Activated T-helper 2 cell treated with anti-CD3 and anti-CD28 coated beads, Interferon-gamma antibody, Interleukin-2, Interleukin-4, amounts not matched to agents 10 μg/mL and 5 μg/mL and 100 μg/mL, durations not matched to agents 14 hours and 24 hours and 36 hours (primary cell): ENCODE data around the gene RCAN2. TPM values are rescaled to one million over a fixed set of nuclear protein-coding genes. Genes with fewer than 3 reads are reported as not detected.
"Not testable (repeated sequence)": the region's sequence is repeated elsewhere in the genome, so short reads cannot be mapped to it uniquely, and the experiment has no call there.

Experiments
- DNase-seq: peaks from one replicate; pipeline ENCODE4 v3.0.0; 2021; ENCODE audit warnings: low spot score
- H3K27ac Mint-ChIP-seq: one replicate; pipeline ENCODE4 v1.8.0; 2021; ENCODE audit warnings: mixed read lengths
- H3K27me3 Mint-ChIP-seq: one replicate; pipeline ENCODE4 v1.8.0; 2021; ENCODE audit warnings: low read depth, mixed read lengths
- H3K36me3 Mint-ChIP-seq: one replicate; pipeline ENCODE4 v1.8.0; 2021; ENCODE audit warnings: low read depth, mixed read lengths
- H3K4me1 Mint-ChIP-seq: one replicate; pipeline ENCODE4 v1.8.0; 2021; ENCODE audit warnings: low read depth, mixed read lengths
- H3K4me3 Mint-ChIP-seq: one replicate; pipeline ENCODE4 v1.8.0; 2021; ENCODE audit warnings: low read depth, mild to moderate bottlenecking, moderate library complexity, mixed read lengths
- H3K9me3 Mint-ChIP-seq: one replicate; pipeline ENCODE4 v1.8.0; 2021; ENCODE audit warnings: mixed read lengths
- intact Hi-C: fragments of 100-400 bp; cut with micrococcal nuclease; formaldehyde crosslinking; loops from one replicate; pipeline ENCODE4 v1.15.1; 2023
- total RNA-seq: library from RNA; stranded (reverse); gene quantifications from 2 replicates; pipeline ENCODE4 v1.2.3, GENCODE V29; 2022

Gene RCAN2
- total RNA-seq, 1 donor from 2014 or later: not detected

GRCh38 chr6:46356543-46356942 lies 134.7 kb downstream of the RCAN2 start:
- H3K27me3 Mint-ChIP-seq: peaks cover 4% of the 10 kb centered on the region
- H3K27ac Mint-ChIP-seq: no peak overlapping the region
- H3K4me1 Mint-ChIP-seq: no peaks in the 10 kb centered on the region
- no peaks in the 10 kb centered on the region for H3K36me3 Mint-ChIP-seq
- intact Hi-C loops: no loop called here
- H3K9me3 Mint-ChIP-seq: no peaks in the 10 kb centered on the region
- no peak overlapping the region for H3K4me3 Mint-ChIP-seq
- no peak for DNase-seq

- DNase-seq: no peak
- H3K36me3 Mint-ChIP-seq: no peaks in the 10 kb centered on the region
- H3K27ac Mint-ChIP-seq: no peak overlapping the region
- intact Hi-C loops: no loop called here
- no peaks in the 10 kb centered on the region for H3K4me1 Mint-ChIP-seq
- H3K27me3 Mint-ChIP-seq: peaks cover 13% of the 10 kb centered on the region
- no peaks in the 10 kb centered on the region for H3K9me3 Mint-ChIP-seq
- no peak overlapping the region for H3K4me3 Mint-ChIP-seq
Measured at GRCh38 chr6:46353528-46353927, 137.7 kb downstream of the RCAN2 start.

DNA sequence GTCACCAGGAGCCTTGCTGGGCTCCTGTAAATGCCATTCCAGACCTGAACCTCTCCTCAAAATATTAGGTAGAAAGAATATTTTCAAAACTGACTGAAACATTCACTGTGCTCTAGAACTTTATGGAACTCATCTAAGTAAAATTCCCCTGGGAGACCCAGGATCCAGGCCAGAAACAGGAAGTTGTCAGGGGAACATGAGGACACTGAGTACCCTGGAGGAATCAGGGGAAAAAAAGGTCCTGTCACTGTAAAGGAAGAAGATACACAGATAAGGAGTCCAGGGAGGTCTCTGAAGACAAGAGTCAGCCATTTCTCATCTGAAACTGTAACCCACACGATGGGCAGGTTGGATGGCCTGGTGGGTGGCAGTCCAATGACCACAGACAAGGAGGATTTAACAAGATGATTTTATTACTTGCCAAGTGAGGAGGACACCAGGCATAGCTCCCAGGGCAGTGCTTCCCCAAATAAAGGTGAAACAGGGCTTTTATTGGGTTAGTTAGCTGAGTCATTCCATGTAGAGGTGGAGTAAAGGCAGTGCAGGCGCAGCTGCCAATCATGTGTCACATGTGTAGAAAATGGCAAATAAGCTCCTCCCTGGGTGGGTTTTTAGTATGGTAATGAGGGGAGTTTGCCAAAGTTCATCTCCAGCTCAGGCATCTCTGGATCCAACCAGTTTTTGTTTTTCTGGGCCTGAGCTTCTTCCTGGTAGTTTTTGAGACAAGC lies 138.5 kb downstream of the RCAN2 start:
- Mint-ChIP-seq H3K9me3 (no peaks in the 10 kb centered on the region), H3K4me3 (no peak overlapping the region), H3K27me3 (peaks cover 15% of the 10 kb centered on the region), H3K36me3 (no peaks in the 10 kb centered on the region), H3K4me1 (no peaks in the 10 kb centered on the region), H3K27ac (no peak overlapping the region)
- no peak for DNase-seq
- intact Hi-C loops: no loop called here

DNA sequence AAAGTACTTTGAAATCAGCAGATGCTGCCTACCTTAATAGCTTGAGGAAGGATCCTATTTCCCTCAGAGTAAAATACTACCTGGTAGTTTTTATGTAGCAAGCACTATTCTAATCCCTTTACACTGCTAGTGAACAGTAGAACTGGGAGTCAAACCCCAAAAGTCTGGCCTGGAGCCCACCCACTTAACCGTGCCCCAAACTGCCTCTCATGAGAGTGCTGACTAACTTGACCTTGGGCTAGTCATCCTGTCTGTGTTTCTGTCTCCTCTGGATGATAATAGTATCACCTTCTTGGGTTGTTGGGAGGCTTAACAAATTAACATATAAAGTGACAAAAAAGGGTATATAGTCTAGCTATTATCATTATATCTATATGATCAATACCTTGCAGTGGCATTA lies 140.5 kb downstream of the RCAN2 start:
- peaks cover 15% of the 10 kb centered on the region for H3K27me3 Mint-ChIP-seq
- no peaks in the 10 kb centered on the region for H3K9me3 Mint-ChIP-seq
- intact Hi-C loops: no loop called here
- no peak overlapping the region for H3K4me3 Mint-ChIP-seq
- no peaks in the 10 kb centered on the region for H3K36me3 Mint-ChIP-seq
- DNase-seq: no peak
- no peaks in the 10 kb centered on the region for H3K4me1 Mint-ChIP-seq
- H3K27ac Mint-ChIP-seq: no peak overlapping the region

GRCh38 chr6:46347669-46348068 lies 143.6 kb downstream of the RCAN2 start:
- Mint-ChIP-seq H3K27me3 (peaks cover 17% of the 10 kb centered on the region), H3K9me3 (no peaks in the 10 kb centered on the region), H3K4me1 (no peaks in the 10 kb centered on the region), H3K27ac (no peak overlapping the region), H3K36me3 (no peaks in the 10 kb centered on the region), H3K4me3 (no peak overlapping the region)
- no peak for DNase-seq
- intact Hi-C loops: no loop called here

DNA sequence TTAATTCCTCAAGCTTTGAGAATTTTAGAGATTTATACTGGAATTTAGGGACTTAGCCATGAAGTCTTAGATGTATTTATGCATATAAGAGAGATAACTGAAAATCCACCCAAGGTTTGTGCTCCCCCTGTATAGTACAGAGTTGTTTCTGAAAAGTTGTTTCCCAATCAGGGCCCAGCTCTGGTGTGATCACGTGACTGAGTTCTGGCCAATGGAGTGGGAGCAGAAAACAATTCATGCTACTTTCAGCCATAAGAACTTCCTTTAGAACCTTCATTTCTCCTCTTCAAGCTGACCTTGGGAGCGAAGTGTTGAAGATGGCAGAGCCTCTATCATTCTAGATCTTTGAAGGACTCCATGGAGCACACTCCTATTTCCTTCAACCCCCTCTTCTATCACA lies 151.0 kb downstream of the RCAN2 start:
- intact Hi-C loops: no loop called here
- DNase-seq: no peak
- no peak overlapping the region for H3K27ac Mint-ChIP-seq
- H3K9me3 Mint-ChIP-seq: no peaks in the 10 kb centered on the region
- H3K4me1 Mint-ChIP-seq: no peaks in the 10 kb centered on the region
- no peaks in the 10 kb centered on the region for H3K36me3 Mint-ChIP-seq
- H3K4me3 Mint-ChIP-seq: no peak overlapping the region
- H3K27me3 Mint-ChIP-seq: peaks cover 15% of the 10 kb centered on the region

GRCh38 chr6:46338131-46338530 lies 153.1 kb downstream of the RCAN2 start:
- intact Hi-C loops: no loop called here
- peaks cover 15% of the 10 kb centered on the region for H3K27me3 Mint-ChIP-seq
- no peak for DNase-seq
- no peak overlapping the region for H3K27ac Mint-ChIP-seq
- no peak overlapping the region for H3K4me3 Mint-ChIP-seq
- no peaks in the 10 kb centered on the region for H3K9me3 Mint-ChIP-seq
- H3K36me3 Mint-ChIP-seq: no peaks in the 10 kb centered on the region
- no peaks in the 10 kb centered on the region for H3K4me1 Mint-ChIP-seq

DNA sequence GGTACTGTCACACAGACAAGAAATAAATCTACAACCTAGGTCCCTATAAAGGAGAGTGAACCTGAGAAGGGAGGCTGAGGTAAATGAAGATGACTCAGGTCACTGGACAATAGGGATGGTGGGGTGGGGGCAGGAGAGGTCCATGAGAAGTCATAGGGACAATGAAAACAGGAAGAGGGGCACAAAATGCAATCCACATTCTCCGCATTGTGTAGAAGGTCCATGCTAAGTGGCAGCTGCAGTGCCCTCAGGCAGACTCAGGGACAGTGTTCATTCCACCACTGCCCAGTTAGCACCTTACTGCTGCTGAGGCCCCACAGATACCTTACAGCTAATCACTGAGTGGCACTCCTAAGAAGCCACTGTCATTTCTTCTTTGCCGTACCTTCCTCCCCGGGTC lies 156.8 kb downstream of the RCAN2 start:
- Mint-ChIP-seq H3K36me3 (no peaks in the 10 kb centered on the region), H3K27me3 (peaks cover 13% of the 10 kb centered on the region), H3K4me3 (no peak overlapping the region), H3K9me3 (no peaks in the 10 kb centered on the region), H3K4me1 (no peaks in the 10 kb centered on the region), H3K27ac (no peak overlapping the region)
- no peak for DNase-seq
- intact Hi-C loops: no loop called here

- intact Hi-C loops: no loop called here
- no peak for DNase-seq
- Mint-ChIP-seq H3K4me3 (no peak overlapping the region), H3K9me3 (no peaks in the 10 kb centered on the region), H3K27me3 (peaks cover 18% of the 10 kb centered on the region), H3K4me1 (no peaks in the 10 kb centered on the region), H3K36me3 (no peaks in the 10 kb centered on the region), H3K27ac (no peak overlapping the region)
Measured at GRCh38 chr6:46333481-46333880, 157.8 kb downstream of the RCAN2 start.

DNA sequence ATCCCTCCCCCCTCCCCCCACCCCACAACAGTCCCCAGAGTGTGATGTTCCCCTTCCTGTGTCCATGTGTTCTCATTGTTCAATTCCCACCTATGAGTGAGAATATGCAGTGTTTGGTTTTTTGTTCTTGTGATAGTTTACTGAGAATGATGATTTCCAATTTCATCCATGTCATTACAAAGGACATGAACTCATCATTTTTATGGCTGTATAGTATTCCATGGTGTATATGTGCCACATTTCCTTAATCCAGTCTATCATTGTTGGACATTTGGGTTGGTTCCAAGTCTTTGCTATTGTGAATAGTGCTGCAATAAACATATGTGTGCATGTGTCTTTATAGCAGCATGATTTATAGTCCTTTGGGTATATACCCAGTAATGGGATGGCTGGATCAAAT lies 158.8 kb downstream of the RCAN2 start:
- H3K27me3 Mint-ChIP-seq: peaks cover 18% of the 10 kb centered on the region
- H3K36me3 Mint-ChIP-seq, H3K4me1 Mint-ChIP-seq, intact Hi-C loops, H3K4me3 Mint-ChIP-seq, H3K27ac Mint-ChIP-seq, DNase-seq, H3K9me3 Mint-ChIP-seq: not testable (repeated sequence)

DNA sequence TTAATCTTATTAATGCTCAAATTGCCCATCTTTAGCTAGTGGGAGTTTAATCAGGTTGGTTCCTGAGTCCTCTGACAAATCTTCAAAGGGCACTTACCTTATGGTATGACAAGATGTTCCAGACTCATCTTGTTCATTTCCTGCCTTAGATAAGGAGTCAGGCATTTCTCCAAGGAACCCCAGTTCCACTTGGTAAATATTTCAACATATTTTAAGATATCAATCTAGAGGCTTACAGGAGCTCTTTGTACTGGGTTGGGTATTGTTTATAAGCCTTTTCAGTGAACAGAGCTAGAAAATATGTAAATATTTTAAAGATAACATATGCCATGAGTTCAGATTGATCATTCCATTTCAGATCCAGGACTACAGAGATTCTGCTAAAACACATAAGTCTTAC lies 159.8 kb downstream of the RCAN2 start:
- no peak overlapping the region for H3K4me3 Mint-ChIP-seq

GRCh38 chr6:46329568-46329967 lies 161.7 kb downstream of the RCAN2 start:
- H3K9me3 Mint-ChIP-seq: no peaks in the 10 kb centered on the region
- no peak overlapping the region for H3K27ac Mint-ChIP-seq
- intact Hi-C loops: no loop called here
- no peak for DNase-seq
- H3K27me3 Mint-ChIP-seq: peaks cover 15% of the 10 kb centered on the region
- H3K4me3 Mint-ChIP-seq: no peak overlapping the region
- no peaks in the 10 kb centered on the region for H3K36me3 Mint-ChIP-seq
- H3K4me1 Mint-ChIP-seq: peaks cover 1% of the 10 kb centered on the region

More for the DNA sequence above, 159.8 kb downstream of the RCAN2 start:
- H3K4me1 Mint-ChIP-seq: no peaks in the 10 kb centered on the region
- DNase-seq: no peak
- H3K27ac Mint-ChIP-seq: no peak overlapping the region
- no peaks in the 10 kb centered on the region for H3K9me3 Mint-ChIP-seq
- H3K36me3 Mint-ChIP-seq: no peaks in the 10 kb centered on the region
- intact Hi-C loops: no loop called here
- H3K27me3 Mint-ChIP-seq: peaks cover 20% of the 10 kb centered on the region

GRCh38 chr6:46327779-46328178 lies 163.5 kb downstream of the RCAN2 start:
- intact Hi-C loops: no loop called here
- Mint-ChIP-seq H3K4me1 (peaks cover 5% of the 10 kb centered on the region), H3K4me3 (no peak overlapping the region), H3K9me3 (no peaks in the 10 kb centered on the region), H3K36me3 (no peaks in the 10 kb centered on the region), H3K27ac (no peak overlapping the region), H3K27me3 (peaks cover 17% of the 10 kb centered on the region)
- DNase-seq: no peak
